Measurements from ENCODE around the gene MAP3K13.

GRCh38 chr3:185405243-185405642 lies 42.3 kb downstream of the MAP3K13 start:
- TF ChIP-seq CTCF (IDR thresholded peaks at IDR 0.05; ENCODE audit: low read length) (no peak), EZH2 (IDR thresholded peaks at IDR 0.05; ENCODE audit: borderline replicate concordance, low read length) (no peak)
